Activated T-cell treated with anti-CD3 and anti-CD28 coated beads, Interleukin-2, amount 50 U/mL, for 24 hours (primary cell): ENCODE results near the gene SLC24A3.
A peak's percentile ranks its signal among the peaks of the same experiment; 100 is the strongest.
"Not testable (repeated sequence)": the region's sequence is repeated elsewhere in the genome, so short reads cannot be mapped to it uniquely, and the experiment has no call there.

Experiments
- DNase-seq: peaks from one replicate; pipeline ENCODE4 v3.0.0-alpha.2; 2020
- H3K27ac Mint-ChIP-seq: 2 replicates; pipeline ENCODE4 v1.8.0; 2020; ENCODE audit warnings: mild to moderate bottlenecking, mixed read lengths
- H3K27me3 Mint-ChIP-seq: 2 replicates; pipeline ENCODE4 v1.8.0; 2020; ENCODE audit warnings: mixed read lengths
- H3K36me3 Mint-ChIP-seq: 2 replicates; pipeline ENCODE4 v1.8.0; 2020; ENCODE audit warnings: low read depth, mixed read lengths
- H3K4me1 Mint-ChIP-seq: 2 replicates; pipeline ENCODE4 v1.8.0; 2020; ENCODE audit warnings: low read depth, mixed read lengths
- H3K4me3 Mint-ChIP-seq: 2 replicates; pipeline ENCODE4 v1.8.0; 2020; ENCODE audit warnings: mild to moderate bottlenecking, moderate library complexity, mixed read lengths
- H3K9me3 Mint-ChIP-seq: 2 replicates; pipeline ENCODE4 v1.8.0; 2020; ENCODE audit warnings: mixed read lengths

The SLC24A3 gene

DNA sequence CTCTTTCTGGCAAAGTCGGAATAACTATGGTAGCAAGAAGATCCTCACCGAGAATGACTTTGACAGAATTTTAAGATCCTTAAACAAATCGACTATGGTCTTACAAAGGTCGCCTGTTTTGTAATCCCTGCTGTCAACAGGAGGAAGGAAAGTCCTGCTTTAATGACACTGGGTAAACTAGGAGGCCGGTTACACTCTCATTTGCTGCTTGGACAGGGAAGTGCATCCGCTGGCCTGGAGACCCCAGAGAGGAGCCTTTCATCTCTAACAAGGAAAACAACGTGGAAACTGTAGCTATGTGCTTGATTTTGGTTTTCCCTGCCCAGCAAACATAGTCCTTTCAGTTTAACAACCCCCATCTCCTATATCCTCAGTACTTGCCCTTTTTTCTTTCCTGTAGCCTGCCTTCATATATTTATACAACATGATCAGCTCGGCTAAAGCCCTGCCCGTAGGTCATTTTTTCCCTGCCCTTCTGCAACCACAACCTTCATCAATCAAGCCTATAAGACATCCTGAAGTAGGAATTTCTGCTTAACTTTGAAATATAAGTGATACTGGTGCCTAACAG is 448.5 kb downstream of the SLC24A3 start:
- Mint-ChIP-seq H3K27me3 (peaks cover 41% of the 10 kb centered on the region), H3K4me1 (peaks cover 3% of the 10 kb centered on the region), H3K9me3 (no peaks in the 10 kb centered on the region), H3K4me3 (no peak overlapping the region), H3K36me3 (no peaks in the 10 kb centered on the region), H3K27ac (no peak overlapping the region)
- no peak for DNase-seq

DNA sequence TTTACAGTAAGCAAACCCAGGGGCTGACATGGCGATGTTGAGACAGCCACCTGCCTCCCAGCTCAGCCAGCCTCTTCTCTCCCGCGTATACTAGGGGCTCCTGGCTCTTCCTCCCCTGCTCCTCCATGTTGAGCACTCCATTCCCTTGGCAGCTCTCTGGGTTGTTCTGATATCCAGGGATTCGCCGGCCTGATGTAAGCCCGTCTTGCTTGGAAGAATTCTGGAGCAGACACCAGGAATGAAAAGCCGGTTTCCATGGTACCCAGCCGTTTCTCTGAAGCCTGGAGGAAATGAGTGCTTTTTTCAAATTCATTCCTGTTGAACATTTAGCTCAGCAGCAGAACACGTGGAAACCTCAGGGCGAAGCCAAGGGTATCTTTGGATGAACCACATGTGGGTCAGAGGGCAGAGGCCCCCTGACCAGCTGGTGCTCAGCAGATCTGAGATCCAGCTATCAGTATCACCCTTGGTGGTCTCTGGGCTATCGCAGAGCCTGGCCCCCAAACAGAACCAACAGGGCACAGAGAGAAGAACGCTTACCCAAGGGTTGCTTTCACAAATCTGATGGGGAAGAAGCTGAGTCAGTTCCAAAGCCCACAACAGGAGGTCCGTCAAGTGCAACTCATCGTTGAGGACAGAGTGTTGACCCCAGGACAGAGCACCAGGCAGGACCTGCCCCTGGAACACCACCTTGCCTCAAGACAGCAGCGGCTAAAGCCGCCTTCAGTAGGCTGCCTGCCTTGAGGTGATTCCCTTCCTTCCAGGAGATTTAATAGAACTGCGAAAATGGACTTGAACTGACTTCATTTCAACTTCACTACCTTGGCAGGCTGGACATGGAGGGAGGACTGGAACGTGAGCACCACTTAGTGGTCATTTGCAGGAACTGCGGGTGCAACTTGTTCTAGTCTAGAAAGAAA is 449.5 kb downstream of the SLC24A3 start:
- Mint-ChIP-seq H3K27me3 (peaks cover 47% of the 10 kb centered on the region), H3K27ac (no peak overlapping the region)

GRCh38 chr20:19662637-19662995 is 450.2 kb downstream of the SLC24A3 start:
- no peak overlapping the region for H3K4me3 Mint-ChIP-seq
- H3K9me3 Mint-ChIP-seq, result no peaks in the 10 kb centered on the region
- no peaks in the 10 kb centered on the region for H3K36me3 Mint-ChIP-seq
- peaks cover 3% of the 10 kb centered on the region for H3K4me1 Mint-ChIP-seq
- no peak overlapping the region for H3K27ac Mint-ChIP-seq
- no peak for DNase-seq
- peaks cover 49% of the 10 kb centered on the region for H3K27me3 Mint-ChIP-seq

More for the DNA sequence above, 449.5 kb downstream of the SLC24A3 start:
- no peaks in the 10 kb centered on the region for H3K9me3 Mint-ChIP-seq
- H3K4me3 Mint-ChIP-seq, result no peak overlapping the region
- no peaks in the 10 kb centered on the region for H3K36me3 Mint-ChIP-seq
- peaks cover 3% of the 10 kb centered on the region for H3K4me1 Mint-ChIP-seq
- peak; percentile 52 for DNase-seq

- no peaks in the 10 kb centered on the region for H3K9me3 Mint-ChIP-seq
- peaks cover 22% of the 10 kb centered on the region for H3K27me3 Mint-ChIP-seq
- no peaks in the 10 kb centered on the region for H3K36me3 Mint-ChIP-seq
- DNase-seq, result no peak
- H3K4me3 Mint-ChIP-seq, result no peak overlapping the region
- H3K4me1 Mint-ChIP-seq, result no peaks in the 10 kb centered on the region
- H3K27ac Mint-ChIP-seq, result no peak overlapping the region
These were observed 456.0 kb downstream of the SLC24A3 start for GRCh38 chr20:19668418-19668817.

DNA sequence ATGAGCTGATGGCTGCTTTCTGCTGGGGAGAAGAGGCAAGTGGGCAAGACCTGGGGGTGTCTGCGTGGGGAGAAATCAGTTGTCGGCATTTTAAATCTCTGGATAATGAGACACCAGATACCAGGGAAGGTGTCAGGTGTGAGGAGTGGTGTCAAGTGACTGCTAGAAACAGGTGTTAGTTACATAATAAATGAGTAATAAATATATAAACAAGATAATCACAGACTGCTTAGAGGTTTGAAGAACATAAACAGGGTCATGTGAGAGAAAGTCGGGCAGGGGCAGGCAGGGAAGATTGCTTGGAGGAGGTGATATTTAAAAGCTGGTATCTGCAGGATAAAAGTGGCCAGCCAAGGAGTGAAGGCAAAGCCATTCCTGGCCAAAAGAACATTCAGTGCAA is 458.4 kb downstream of the SLC24A3 start:
- H3K4me1 Mint-ChIP-seq, result no peaks in the 10 kb centered on the region
- H3K9me3 Mint-ChIP-seq, result no peaks in the 10 kb centered on the region
- H3K36me3 Mint-ChIP-seq, result no peaks in the 10 kb centered on the region
- no peak for DNase-seq
- H3K4me3 Mint-ChIP-seq, result no peak overlapping the region
- H3K27ac Mint-ChIP-seq, result no peak overlapping the region
- peaks cover 28% of the 10 kb centered on the region for H3K27me3 Mint-ChIP-seq

GRCh38 chr20:19671374-19671773 is 458.9 kb downstream of the SLC24A3 start:
- H3K9me3 Mint-ChIP-seq, result no peaks in the 10 kb centered on the region
- no peak overlapping the region for H3K27ac Mint-ChIP-seq
- peaks cover 28% of the 10 kb centered on the region for H3K27me3 Mint-ChIP-seq
- no peaks in the 10 kb centered on the region for H3K36me3 Mint-ChIP-seq
- no peaks in the 10 kb centered on the region for H3K4me1 Mint-ChIP-seq
- DNase-seq, result no peak
- no peak overlapping the region for H3K4me3 Mint-ChIP-seq

- Mint-ChIP-seq H3K4me3 (no peak overlapping the region), H3K9me3 (no peaks in the 10 kb centered on the region), H3K27ac (no peak overlapping the region), H3K27me3 (peaks cover 21% of the 10 kb centered on the region), H3K36me3 (no peaks in the 10 kb centered on the region), H3K4me1 (no peaks in the 10 kb centered on the region)
- DNase-seq, result no peak
These were observed 460.1 kb downstream of the SLC24A3 start for GRCh38 chr20:19672498-19672897.

DNA sequence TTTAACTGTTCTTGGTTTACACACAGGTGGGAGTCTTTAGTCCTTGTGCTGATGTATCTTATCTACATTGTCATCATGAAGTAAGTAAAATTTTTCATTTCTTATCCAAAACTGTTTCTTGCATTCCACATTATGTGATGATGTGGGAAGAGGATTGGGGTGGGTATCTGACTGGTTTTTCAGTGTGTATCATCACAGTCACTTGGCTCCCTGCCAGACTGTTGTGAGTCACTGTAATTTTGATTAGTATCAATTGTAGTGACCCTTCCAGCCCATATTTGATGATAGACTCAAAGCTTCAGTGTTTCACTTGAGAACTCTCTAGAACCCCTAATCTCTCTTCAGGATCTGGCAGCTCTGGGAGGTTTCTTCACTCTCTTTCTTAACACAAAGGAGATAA is 461.1 kb downstream of the SLC24A3 start:
- Mint-ChIP-seq H3K36me3 (no peaks in the 10 kb centered on the region), H3K4me3 (no peak overlapping the region), H3K27ac (no peak overlapping the region), H3K27me3 (peaks cover 21% of the 10 kb centered on the region), H3K4me1 (no peaks in the 10 kb centered on the region), H3K9me3 (no peaks in the 10 kb centered on the region)
- DNase-seq, result no peak

GRCh38 chr20:19676202-19676601 is 463.8 kb downstream of the SLC24A3 start:
- no peaks in the 10 kb centered on the region for H3K9me3 Mint-ChIP-seq
- H3K27ac Mint-ChIP-seq, result no peak overlapping the region
- no peaks in the 10 kb centered on the region for H3K4me1 Mint-ChIP-seq
- DNase-seq, result no peak
- H3K4me3 Mint-ChIP-seq, result no peak overlapping the region
- H3K27me3 Mint-ChIP-seq, result peaks cover 17% of the 10 kb centered on the region
- no peaks in the 10 kb centered on the region for H3K36me3 Mint-ChIP-seq

DNA sequence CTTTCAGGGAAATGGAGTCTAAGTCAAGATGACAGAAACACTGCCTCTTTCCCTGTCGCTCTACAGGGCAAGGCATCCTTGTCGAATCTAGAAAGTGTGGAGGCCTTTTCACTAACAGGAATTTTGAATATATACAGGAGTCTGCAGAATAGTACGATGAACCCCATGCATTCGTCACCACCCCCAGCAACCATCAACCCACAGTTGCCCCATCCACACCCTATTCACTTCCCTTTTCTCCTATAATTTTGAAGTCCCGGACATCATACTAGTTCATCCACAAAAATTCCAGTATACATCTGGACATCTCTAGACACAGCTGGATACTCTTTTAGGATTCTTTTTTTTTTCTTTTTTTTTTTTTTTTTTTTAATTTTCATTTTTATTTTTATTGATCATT is 464.9 kb downstream of the SLC24A3 start:
- Mint-ChIP-seq H3K4me3 (no peak overlapping the region), H3K27me3 (peaks cover 16% of the 10 kb centered on the region), H3K4me1 (no peaks in the 10 kb centered on the region)

GRCh38 chr20:19678591-19678990 is 466.1 kb downstream of the SLC24A3 start:
- DNase-seq, H3K36me3 Mint-ChIP-seq, H3K4me3 Mint-ChIP-seq, H3K9me3 Mint-ChIP-seq, H3K27ac Mint-ChIP-seq, H3K4me1 Mint-ChIP-seq: not testable (repeated sequence)
- H3K27me3 Mint-ChIP-seq, result peaks cover 15% of the 10 kb centered on the region

More for the DNA sequence above, 464.9 kb downstream of the SLC24A3 start:
- no peak for DNase-seq
- no peaks in the 10 kb centered on the region for H3K9me3 Mint-ChIP-seq
- H3K36me3 Mint-ChIP-seq, result no peaks in the 10 kb centered on the region
- H3K27ac Mint-ChIP-seq, result no peak overlapping the region

DNA sequence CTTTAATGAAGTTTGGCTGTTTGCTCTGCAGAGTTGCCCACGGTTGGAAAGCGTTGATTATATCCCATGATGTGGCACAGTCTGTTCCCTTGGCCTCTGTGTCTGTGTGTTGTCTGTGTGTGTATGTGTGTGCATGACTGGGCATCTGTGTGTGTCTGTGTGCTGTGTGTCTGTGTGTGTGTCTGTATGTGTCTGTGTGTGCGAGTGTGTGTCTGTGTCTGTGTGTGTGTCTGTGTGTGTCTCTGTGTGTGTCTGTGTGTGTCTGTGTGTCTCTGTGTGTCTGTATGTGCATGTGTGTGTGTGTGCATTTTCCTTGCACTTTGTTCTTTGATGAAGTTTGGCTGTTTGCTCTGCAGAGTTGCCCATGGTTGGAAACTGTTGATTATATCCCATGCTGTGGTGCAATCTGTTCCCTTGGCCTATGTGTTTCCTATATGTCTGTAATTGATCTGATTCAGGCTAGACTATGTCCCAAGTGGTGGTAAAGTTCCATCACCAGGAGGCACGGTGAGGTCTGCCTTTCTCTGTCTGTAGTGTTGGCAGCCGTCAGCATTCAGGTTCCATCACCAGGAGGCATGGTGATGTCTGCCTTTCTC is 467.6 kb downstream of the SLC24A3 start:
- Mint-ChIP-seq H3K4me3 (no peak overlapping the region), H3K9me3 (no peaks in the 10 kb centered on the region), H3K36me3 (no peaks in the 10 kb centered on the region), H3K27ac (no peak overlapping the region), H3K4me1 (no peaks in the 10 kb centered on the region), H3K27me3 (peaks cover 6% of the 10 kb centered on the region)
- DNase-seq, result no peak

DNA sequence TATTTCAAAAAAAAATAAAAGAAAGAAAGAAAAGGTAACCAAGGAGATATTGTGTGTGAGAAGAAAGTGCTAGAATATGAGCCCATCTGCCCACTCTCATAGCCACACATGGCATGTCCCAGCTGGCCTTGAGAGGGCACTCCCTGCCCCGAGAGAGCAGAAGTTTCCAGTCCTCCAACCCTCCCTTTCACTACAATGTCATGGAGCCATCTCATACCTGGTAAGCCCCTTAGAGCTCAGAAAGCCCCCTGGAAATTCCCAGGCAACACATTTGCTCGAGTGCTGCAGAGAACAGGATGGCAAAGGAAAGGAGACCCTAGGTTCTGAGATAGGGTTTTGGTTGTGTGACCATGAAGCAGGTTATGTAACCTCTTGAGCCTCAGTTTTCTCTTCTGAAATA is 469.8 kb downstream of the SLC24A3 start:
- Mint-ChIP-seq H3K36me3 (no peaks in the 10 kb centered on the region), H3K4me3 (no peak overlapping the region), H3K27me3 (peaks cover 8% of the 10 kb centered on the region), H3K4me1 (no peaks in the 10 kb centered on the region), H3K27ac (no peak overlapping the region), H3K9me3 (no peaks in the 10 kb centered on the region)
- no peak for DNase-seq

DNA sequence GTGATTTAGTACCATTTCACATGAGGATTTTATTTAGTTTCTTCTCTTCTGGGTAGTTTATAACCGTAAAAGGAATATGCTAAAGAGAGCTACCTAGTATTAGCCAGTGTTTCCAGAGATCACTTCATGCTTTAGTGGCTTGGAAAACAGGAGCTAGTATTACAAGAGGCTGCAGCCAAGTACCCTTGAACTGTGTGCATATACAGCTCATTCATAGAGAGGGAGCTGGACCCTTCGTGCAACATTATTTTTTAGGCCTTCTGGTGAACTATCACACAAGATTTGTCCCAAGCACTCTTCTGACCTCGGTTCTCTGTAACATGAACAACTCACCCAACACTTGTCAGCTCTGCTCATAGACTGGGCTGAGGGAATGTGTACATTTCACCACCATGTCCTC is 470.7 kb downstream of the SLC24A3 start:
- peaks cover 8% of the 10 kb centered on the region for H3K27me3 Mint-ChIP-seq

DNA sequence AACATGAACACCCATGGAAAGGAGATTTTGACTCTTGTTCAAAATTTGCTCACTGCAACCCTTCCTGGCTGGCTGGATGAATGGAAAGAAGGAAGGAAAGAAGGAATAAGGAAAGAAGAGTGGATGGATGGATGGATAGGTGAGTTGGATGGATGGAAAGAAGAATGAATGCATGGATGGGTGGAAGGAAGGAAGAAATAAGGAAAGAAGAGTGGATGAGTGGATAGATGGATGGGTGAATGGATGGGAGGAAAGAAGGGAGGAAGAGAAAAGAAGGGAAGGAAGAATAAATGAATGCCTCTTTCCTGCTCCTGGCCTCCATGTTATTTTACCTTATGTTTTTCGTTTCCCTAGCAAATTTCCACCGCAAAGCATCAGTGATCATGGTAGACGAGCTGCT is 471.4 kb downstream of the SLC24A3 start:
- no peak for DNase-seq
- no peak overlapping the region for H3K27ac Mint-ChIP-seq
- H3K27me3 Mint-ChIP-seq, result peaks cover 8% of the 10 kb centered on the region
- H3K36me3 Mint-ChIP-seq, result no peaks in the 10 kb centered on the region
- no peaks in the 10 kb centered on the region for H3K9me3 Mint-ChIP-seq
- no peak overlapping the region for H3K4me3 Mint-ChIP-seq
- no peaks in the 10 kb centered on the region for H3K4me1 Mint-ChIP-seq

More for the DNA sequence above, 470.7 kb downstream of the SLC24A3 start:
- no peak overlapping the region for H3K4me3 Mint-ChIP-seq
- no peak for DNase-seq
- H3K36me3 Mint-ChIP-seq, result no peaks in the 10 kb centered on the region
- H3K4me1 Mint-ChIP-seq, result no peaks in the 10 kb centered on the region
- H3K27ac Mint-ChIP-seq, result no peak overlapping the region
- no peaks in the 10 kb centered on the region for H3K9me3 Mint-ChIP-seq
